ELF-1 (cell line): ENCODE measurements around the gene WDR89.
"Not testable (repeated sequence)": the region's sequence is repeated elsewhere in the genome, so short reads cannot be mapped to it uniquely, and the experiment has no call there.

Experiments used
- DNase-seq: peaks from one replicate; pipeline ENCODE4 v3.0.0-alpha.2; 2016; ENCODE audit warnings: low read depth, low spot score

WDR89 gene, protein sequence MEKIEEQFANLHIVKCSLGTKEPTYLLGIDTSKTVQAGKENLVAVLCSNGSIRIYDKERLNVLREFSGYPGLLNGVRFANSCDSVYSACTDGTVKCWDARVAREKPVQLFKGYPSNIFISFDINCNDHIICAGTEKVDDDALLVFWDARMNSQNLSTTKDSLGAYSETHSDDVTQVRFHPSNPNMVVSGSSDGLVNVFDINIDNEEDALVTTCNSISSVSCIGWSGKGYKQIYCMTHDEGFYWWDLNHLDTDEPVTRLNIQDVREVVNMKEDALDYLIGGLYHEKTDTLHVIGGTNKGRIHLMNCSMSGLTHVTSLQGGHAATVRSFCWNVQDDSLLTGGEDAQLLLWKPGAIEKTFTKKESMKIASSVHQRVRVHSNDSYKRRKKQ

DNA sequence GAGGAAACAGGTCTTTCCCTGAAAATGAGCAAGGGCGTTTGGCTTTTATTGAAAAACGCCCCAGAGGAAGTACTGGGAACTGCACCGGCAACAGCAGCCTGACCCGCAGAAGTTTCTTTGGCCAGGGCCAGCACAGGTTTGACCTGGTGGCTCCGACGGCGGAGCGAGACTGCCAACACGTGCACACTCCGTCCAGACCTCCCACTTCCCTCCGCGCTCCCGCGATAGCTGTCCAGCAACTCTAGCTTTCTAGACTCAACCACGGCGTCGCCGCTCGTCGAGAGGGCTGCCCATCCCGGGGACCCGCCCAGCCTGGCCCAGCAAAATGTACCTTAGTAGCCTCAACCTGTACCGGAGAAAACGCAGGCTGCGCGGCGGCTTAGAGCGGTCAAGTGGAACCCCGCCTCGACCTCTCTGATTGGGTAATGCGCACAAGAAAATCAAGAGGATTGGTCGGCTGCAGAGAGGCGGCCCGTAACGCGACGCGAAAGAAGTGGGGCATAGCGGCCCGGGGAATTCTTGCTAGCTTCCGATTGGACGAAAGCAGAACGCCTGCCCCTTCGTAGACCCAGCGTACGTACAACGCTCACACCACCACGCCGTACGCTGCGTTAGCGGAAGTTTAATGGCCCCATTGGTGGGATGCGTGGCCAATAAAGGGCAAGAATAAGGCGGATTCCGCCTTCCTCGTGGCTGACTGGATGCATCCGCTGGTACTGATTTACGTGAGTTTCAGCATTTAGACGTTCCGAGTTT, at the start of gene WDR89:
WDR89 (minus strand) TSS at position 399 of the 756 bp plus-strand sequence. CDS start 41,929 bp downstream, outside the sequence.
- peak; percentile 100 for DNase-seq

DNA sequence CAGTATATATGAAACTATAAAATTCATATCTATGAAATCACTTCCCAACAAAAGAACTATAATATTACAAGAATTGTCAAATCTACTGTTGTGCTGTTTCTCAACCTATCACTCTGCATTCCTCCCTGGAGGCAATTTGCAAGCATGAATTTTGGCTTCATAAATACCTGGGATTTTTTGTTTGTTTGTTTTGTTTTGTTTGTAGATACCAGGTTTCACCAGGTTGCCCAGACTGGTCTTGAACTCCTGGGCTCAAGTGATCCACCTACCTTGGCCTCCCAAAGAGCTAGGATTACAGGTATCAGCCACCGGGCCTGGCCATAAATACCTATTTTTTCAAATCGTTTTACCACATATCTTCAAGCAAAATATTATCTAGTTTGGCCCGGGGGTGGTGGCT, 47.5 kb upstream of the WDR89 start:
- no peak for DNase-seq

DNA sequence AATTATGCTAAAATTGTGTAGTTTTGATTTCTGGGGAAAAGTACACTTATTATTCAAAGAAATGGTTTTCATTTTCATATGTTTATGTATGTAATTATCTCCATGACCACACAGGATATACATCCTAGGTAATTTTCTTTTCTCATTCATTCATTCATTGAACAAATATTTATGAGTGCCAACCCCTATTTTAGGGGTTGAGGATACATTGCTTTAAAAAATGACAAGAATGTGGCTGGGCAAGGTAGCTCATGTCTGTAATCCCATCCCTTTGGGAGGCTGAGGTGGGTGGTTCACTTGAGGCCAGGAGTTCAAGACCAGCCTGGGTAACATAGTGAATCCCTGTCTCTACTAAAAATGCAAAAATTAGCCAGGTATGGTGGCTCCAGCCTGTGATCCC, 45.3 kb upstream of the WDR89 start:
- no peak for DNase-seq

DNA sequence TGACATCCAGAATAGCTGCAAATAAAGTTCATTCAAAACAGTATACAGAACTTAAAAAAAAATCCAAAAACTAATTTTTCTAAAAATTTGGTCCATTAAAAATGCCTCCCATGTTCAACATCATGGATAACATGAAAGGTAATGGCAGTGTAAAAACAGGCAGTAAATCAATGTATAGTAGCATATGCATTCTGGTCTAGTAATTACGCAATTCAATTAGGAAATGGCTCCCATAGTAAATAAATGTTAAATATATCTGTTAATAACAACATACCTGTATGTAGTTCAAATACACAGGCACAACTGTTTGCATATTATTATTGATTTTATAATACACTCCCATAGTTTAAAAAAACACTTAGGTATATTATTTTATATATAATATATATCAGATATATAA, 43.7 kb upstream of the WDR89 start:
- no peak for DNase-seq

DNA sequence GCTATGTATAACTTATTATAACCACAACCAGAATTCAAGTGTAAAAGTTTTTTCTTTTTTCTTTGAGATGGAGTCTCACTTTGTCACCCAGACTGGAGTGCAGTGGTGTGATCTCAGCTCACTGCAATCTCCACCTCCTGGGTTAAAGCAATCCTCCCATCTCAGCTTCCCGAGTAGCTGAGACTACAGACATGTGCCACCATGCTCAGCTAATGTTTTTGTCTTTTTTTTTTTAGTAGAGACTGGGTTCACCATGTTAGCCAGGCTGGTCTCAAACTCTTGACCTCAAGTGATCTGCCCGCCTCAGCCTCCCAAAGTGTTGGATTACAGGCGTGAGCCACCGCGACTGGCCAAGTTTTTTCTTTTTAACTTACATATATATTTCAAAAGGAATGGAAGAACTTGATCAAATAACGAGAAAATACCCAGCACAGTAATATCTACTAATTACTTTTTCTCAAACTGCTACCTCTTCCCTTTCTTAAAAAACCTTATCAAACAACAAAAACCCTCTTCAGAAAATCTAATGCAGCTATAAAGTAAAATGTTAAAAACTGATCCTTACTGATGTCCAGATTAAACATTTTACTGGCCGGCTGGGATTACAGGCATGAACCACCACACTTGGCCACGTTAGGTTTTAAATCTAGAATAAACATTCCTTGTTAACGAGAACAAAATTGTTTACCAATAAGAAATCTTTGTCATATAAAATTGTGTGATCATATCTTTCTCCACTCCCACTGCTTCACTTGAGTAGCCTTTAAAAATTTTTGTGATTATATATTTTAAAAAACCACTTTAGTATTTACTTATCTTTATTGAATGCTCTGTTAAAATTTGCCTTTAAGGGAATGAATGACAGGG, 41.3 kb upstream of the WDR89 start:
- no peak for DNase-seq

DNA sequence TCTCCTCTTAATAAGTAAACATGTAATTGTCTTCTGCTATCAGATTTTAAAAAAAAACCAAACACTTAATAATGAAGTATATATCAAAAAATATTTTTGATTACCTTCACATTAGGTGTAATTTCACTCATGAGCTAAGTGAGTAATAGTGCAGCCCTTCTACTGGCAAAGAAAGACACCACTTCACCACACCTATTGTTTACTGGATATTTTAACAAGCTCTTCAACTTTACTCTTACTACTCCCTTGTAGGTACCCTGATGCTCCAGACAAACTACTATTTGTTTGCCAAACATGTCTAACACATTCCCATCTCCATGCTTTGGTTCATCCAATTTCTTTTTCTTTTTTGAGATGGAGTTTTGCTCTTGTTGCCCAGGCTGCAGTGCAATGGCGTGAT, 36.9 kb upstream of the WDR89 start:
- no peak for DNase-seq

DNA sequence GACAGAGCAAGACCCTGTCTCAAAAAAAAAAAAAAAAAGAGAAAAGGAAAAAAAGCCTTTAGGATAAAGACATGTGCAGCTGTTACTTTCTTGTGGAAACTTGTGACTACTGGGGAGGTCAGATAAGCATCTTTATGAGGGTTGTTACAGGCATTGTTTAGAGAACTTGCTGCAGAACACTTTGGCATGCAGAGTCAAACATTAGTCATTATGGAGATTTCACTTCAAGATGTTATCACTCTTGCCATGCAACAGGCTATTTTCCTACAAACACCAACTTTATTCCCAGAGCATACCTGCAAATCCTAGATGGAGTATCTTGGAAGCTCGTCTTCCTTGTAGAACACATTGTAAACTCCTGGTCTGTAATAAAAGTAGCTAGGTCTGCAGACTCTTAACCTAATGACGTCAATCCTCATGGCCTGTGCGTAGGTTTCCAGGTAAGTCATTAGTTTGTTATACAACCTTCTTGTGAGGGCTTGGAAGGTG, 36.3 kb upstream of the WDR89 start:
- DNase-seq, result peak; percentile 78

DNA sequence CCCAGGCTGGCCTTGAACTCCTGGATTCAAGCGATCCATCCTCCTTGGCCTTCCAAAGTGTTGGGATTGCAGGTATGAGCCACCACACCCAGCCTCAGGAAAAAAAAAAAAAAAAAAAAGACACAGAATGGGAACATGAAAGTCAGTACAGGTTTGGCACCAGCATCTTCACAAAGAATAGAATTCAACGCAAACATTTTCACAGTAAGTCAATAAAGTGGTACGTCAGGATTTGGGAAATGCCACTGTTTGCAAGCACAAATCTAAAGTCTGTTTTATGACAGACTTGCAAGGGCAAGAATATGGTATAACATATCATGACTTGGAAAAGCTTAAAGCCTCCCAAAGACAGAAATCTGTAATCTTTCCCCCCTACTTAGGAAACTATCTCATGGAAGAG, 34.9 kb upstream of the WDR89 start:
- DNase-seq, result no peak

DNA sequence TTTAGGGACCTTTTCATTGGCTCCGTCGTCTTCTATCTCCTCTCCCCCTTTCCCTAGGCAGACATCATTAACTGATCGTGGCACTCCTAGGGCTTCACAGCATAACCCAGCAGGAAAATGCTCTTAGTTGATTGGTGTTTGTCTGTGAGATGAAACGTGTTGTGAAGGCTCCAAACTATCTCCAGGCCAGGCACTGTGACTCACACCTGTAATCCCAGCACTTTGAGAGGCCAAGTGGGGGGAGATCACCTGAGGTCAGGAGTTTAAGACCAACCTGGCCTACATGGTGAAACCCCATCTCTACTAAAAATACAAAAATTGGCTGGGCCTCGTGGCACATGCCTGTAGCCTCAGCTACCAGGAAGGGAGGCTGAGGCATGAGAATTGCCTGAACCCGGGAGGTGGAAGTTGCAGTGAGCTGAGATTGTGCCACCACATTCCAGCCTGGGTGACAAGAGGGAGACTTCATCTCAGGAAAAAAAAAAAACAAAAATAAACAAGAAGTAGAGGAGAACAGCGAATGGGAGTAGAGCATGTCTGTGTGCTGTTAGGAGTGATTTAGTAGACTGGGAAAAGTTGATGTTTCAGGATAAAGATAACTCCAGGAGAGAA, 32.3 kb upstream of the WDR89 start:
- DNase-seq, result no peak

DNA sequence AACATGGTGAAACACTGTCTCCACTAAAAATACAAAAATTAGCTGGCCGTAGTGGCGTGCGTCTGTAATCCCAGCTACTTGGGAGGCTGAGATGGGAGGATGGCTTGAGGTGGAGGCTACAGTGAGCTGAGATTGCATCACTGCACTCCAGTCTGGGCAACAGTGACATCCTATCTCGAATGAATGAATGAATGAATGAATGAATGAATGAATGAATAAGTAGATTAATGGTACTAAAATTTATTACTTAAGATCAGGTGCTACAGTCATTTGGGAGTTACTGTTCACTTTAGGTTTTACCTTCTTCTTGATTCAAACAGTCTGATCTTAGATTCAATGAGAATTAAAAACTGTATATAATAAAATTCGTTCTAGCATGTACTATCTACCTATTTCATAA, 31.6 kb upstream of the WDR89 start:
- no peak for DNase-seq

DNA sequence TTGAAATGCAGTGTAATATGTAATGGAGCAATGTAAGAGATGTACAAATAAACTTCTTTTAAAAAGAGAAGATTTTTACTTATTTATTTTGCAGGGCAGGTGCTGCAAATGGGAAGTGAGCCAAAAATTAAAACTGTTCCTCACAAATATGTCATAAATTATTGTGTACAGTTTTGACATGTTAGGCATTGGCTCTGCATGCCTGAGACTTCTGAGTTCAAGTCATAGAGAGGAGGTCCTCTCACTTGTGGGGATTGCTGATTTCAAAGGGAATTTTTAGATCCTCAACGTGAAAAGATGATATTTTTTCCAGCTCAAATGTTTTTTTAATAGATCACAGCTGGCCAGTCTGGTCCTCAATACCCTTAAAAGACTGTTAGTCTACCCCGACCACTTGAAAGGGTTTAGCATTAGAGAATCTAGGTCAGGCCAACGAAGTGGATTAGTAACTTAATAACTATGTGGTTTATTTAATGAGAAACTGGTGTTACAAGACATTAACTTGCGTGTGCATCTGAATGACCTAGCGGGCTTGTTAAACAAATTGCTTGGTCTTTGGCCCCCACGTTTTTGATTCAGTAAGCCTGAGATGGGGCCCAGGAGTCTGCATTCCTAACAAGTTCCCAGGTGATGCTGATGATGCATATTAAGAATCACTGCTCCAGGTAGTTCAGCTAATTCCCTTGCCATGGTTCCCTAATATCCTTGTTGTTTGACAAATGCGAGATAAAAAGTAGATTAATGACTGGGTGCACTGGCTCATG, 30.9 kb upstream of the WDR89 start:
- no peak for DNase-seq

DNA sequence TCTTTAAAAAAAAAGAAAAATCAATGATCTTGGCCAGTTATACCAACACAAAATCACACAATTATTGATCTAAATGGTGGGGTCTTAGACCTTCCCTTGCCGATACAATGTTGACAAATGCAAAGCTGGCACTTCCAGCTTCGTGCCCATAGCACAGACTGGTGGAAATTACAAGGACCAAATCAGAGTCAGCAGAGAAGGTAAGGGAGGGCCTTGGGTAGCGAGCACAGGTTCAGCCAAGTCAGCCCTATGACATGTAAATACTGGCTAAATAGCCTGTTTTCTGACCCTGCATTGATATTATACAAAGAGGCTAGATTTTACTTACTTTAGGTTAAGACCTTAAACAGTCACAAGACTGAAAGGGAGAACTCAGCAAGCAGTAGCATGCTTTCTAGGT, 30.3 kb upstream of the WDR89 start:
- DNase-seq, result no peak

DNA sequence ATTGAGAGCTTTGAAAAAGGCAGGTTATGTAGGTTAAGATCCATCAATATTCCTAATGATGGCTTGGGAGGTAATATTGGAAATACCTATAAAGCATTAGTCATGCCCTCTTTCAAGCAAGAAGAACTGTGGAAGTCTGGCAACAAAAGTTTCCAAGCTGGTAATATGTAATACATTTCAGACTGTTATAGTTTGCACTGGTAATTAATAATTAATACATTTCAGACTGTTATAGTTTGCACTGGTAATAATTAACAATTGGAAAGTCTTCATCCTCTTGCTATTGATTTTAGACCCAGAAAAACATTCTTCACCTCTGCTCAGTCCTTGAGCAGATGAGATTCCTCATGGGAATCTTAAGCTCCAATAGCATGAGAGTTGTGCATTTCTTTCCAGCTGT, 29.0 kb upstream of the WDR89 start:
- no peak for DNase-seq

DNA sequence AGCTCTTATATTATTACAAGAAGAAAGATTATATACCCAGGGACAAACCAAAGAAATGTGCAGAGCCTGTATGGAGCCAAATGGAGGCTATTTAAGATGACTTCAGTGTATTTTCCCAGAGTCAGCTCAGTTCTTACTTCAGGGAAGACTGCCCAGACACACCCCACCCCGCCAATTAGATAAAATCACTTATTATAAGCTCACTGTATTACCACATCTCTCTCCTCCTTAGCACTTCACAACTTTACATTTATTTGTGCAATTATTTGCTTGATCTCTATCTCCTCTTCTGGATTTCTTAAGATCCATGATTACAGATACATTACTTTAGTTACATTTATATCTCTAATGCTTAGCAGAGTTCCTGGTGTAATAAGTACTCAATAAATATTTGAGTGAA, 24.7 kb upstream of the WDR89 start:
- no peak for DNase-seq

DNA sequence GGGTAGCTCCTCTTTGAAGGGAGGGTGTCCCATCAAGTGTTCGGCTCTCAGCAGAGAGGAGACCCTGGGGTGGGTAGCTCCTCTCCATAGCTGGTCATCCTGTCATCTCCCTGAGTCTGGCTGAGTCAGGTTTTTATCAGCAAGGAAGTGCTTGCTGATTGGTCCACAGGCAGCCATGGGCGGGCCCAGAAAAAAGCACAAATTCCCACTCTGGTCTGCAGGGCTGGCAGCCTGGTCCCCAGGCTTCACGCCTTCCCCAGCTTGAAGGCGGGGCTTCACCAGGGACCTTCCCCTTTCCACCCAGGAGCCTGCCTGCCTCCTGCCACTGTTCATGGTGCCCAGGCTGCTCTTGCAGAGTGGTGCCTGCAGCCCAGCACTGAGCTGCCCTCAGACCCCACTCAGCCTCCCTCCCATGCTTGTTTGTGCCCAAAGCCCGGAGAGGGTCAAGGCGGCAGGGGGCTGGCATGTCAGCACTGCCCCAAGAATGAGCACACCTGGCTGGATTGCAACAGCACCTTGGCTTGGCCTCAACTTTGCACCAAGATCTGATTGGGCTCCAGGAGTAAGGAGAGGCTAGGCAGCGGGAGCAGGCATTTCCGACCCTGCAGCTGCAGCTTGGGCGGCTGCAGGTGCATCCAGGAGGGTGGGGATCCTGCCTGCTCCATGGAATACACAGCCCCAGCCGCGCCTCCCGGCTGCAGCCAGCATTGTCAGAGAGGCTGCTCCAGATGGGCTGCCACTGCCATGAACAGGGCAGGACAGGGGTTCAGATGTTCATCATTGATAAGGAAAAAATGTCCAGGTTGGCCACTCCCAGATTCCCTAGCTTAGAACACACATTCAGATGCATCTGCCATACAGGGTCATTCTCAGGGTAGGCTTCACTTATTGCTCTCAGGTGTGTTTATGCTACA, 22.0 kb upstream of the WDR89 start:
- DNase-seq, result no peak

DNA sequence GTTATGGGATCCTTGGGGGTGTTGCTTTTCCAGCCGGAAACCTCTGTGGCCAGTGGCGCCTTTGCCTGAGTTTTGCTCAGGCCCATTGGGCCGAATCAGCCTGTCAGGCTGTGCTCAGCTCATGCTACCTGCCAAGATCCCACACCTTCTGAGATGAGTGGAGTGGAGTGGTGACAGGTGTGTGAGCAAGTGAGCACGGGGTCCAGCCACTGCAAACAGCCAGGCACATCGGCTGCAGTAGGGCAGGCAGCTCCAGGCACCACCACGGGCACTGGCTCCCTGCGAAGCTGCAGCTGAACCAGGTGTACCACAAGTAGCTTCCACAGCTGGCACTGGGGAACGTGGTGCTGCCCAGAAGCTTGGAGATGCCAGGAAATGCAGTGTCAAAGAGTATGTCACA, 21.1 kb upstream of the WDR89 start:
- no peak for DNase-seq

DNA sequence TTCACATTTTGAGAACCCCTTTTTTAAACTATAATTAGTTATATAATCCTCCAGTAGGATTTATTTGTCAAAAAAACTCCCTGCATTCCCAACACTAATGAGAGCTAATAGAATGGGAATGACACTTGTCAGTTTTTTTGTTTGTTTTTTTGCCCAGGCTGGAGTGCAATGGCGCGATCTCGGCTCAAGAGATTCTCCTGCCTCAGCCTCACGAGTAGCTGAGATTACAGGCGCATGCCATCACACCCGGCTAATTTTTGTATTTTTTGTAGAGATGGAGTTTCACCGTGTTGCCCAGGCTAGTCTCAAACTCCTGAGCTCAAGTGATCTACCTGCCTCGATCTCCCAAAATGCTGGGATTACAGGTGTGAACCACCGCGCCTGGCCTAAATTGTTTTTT, 20.2 kb upstream of the WDR89 start:
- DNase-seq, result not testable (repeated sequence)

DNA sequence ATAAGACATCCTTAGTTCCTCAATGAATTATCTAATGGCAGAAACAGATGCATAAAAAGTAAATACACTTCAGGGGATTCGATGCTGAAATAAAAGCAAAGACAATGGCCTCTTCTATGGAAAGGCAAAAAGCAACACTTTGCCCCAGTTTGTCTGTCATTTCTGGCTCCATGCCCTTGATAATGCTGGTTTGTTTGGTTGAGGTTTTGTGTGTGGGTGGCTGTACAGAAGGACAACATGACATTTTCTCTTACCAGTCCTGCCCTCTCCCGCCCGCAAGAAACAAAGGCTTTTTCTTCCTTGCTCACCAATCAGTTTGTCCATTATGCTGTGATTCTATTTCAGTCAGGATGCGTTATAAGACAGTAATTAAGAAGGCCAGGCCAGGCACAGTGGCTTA, 18.1 kb upstream of the WDR89 start:
- DNase-seq, result no peak

DNA sequence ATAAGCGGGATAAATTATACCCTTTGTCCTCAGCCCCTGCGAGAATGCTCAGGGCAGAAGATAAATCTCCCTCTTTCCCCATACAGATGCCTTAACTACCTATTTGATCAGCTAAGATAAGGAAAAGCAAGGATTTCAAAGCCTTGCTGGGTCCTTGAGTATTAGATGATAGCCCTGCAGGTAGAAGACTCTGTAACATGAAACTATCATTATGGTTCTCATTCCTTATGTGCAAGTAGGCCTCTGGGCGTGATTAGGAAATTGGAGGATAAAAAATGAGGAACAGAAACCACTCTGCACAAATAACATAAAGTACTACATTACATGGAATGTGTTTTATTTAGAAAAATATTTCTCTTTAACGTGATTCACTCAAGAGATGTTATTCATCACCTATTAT, 14.5 kb upstream of the WDR89 start:
- DNase-seq, result no peak

DNA sequence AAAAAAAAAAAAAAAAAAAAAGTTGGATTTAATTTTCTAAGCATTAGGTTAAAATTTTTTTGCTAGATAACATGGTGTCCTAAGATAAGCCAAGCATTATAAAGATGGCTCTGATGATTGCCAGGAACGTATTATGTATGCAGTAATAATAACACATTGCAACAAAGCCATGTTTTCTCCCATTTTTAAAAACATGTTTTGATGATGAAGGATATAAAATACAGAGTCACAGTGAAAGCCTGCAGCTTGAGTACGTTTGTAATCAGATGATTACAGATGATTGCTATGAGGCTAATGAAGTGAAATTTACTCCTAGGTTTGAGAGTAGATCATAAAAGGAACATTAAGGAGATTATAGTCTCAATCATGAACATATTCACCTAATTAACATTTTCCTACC, 13.3 kb upstream of the WDR89 start:
- DNase-seq, result no peak
